ENCODE measurements around the gene TAL1. TPM values are rescaled to one million over a fixed set of nuclear protein-coding genes. Genes with fewer than 3 reads are reported as not detected.
A peak's percentile ranks its signal among the peaks of the same experiment; 100 is the strongest.
"Not testable (repeated sequence)": the region's sequence is repeated elsewhere in the genome, so short reads cannot be mapped to it uniquely, and the experiment has no call there.

TAL1 gene
- 1 to 10 TPM; 1.2 to 7.4 (median 2.9) TPM for total RNA-seq

DNA sequence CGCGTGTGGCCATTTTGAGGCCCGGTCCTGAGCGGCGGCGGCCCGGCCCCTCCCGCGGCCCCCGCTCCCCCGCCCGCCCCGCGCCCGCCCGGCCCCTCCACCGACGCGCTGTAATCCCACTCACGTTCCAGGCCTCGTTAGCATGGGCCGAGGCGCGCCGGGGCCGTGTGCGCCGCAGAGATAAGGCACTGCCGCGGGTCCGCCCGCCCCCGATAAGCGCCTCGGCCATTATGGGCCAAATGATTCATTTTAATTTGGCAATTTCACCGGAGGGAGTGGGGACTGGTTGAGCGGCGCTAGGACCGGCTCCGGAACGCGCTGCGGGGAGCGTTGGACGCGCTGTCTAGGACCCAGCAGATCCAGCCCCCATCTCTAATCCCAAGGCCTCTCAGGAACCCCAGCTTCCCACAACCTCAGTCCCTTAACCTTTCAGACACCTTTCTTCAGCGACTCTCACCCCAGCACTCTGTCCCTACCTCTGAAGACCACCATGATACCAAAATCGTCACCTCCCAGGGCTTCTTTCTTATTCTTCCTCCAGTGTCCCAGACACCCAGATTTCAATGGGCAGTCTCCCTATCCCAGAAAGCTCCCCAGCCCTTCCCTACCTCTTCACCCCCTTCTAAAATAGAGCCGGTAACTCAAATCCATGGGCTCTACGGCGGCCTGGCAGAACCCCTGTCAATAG is at the start of gene TAL1:
TSS of gene TAL1 (minus strand) at position 39 of the 688 bp plus-strand sequence. CDS start 6,337 bp downstream, outside the sequence.
- no peak for TF ChIP-seq POLR2A (IDR thresholded peaks at IDR 0.05)
- TF ChIP-seq, protein P1, sequence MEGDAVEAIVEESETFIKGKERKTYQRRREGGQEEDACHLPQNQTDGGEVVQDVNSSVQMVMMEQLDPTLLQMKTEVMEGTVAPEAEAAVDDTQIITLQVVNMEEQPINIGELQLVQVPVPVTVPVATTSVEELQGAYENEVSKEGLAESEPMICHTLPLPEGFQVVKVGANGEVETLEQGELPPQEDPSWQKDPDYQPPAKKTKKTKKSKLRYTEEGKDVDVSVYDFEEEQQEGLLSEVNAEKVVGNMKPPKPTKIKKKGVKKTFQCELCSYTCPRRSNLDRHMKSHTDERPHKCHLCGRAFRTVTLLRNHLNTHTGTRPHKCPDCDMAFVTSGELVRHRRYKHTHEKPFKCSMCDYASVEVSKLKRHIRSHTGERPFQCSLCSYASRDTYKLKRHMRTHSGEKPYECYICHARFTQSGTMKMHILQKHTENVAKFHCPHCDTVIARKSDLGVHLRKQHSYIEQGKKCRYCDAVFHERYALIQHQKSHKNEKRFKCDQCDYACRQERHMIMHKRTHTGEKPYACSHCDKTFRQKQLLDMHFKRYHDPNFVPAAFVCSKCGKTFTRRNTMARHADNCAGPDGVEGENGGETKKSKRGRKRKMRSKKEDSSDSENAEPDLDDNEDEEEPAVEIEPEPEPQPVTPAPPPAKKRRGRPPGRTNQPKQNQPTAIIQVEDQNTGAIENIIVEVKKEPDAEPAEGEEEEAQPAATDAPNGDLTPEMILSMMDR (IDR thresholded peaks at IDR 0.05): no peak
- Histone ChIP-seq H3K4me3 (peak within 1 kb of the TSS in 3 of 4 donors; percentile 27 to 42 (median 34)), H3K9me3 (no peaks in the 10 kb centered on the region), H3K4me1 (peaks cover 4 to 25% (median 9%) of the 10 kb centered on the region in 4 donors), H3K27me3 (peaks cover 0 to 47% of the 10 kb centered on the region in 2 donors), H3K27ac (peak within 1 kb of the TSS; percentile 38 to 67 (median 52)), H3K36me3 (no peaks in the 10 kb centered on the region)
- no peak for DNase-seq

DNA sequence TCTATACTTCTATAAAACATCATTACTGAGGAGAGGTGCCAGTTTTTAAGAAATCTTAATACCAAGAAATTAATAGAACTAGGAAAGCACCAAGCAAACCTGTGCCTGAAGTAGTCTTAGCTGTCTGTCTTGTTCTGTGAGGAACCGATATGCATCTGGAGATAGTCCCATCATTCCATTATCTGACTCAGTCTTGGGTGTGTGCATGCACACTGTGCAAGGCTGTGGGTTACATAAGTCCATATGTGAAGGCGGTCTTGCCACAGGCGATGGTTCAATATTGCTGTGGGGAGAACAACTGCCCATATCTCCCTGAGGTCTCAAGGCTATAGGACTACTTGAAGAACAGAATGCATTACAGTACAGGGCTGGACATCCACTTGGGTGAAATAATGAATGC is 48.1 kb upstream of the TAL1 start:
- no peaks in the 10 kb centered on the region for H3K9me3 ChIP-seq
- no peak overlapping the region for H3K4me3 ChIP-seq
- no peaks in the 10 kb centered on the region for H3K27me3 ChIP-seq
- TF ChIP-seq, protein P1 (IDR thresholded peaks at IDR 0.05): no peak
- TF ChIP-seq POLR2A (IDR thresholded peaks at IDR 0.05): no peak
- H3K27ac ChIP-seq: no peak overlapping the region
- no peak for DNase-seq
- no peaks in the 10 kb centered on the region for H3K4me1 ChIP-seq
- H3K36me3 ChIP-seq: no peaks in the 10 kb centered on the region

GRCh38 chr1:47276850-47277249 is 44.8 kb upstream of the TAL1 start:
- TF ChIP-seq, protein P1 (IDR thresholded peaks at IDR 0.05): no peak
- no peak for TF ChIP-seq POLR2A (IDR thresholded peaks at IDR 0.05)
- Histone ChIP-seq H3K4me3 (no peak overlapping the region), H3K27ac (no peak overlapping the region), H3K4me1 (no peaks in the 10 kb centered on the region), H3K9me3 (no peaks in the 10 kb centered on the region), H3K36me3 (no peaks in the 10 kb centered on the region), H3K27me3 (no peaks in the 10 kb centered on the region)
- no peak for DNase-seq

DNA sequence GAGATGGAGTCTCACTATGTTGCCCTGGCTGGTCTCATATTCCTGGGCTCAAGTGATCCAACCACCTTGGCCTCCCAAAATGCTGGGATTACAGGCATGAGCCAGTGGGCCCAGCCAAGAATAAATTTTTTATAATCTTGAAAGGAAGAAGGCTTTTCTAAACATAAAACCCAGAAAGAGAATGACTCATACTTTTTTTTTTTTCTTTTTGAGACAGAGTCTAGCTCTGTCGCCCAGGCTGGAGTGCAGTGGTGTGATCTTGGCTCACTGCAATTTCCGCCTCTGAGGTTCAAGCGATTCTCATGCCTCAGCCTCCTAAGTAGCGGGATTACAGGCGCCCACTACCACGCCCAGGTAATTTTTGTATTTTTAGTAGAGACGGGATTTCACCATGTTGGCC is 43.8 kb upstream of the TAL1 start:
- not testable (repeated sequence) for H3K27ac ChIP-seq, DNase-seq, H3K27me3 ChIP-seq, H3K4me3 ChIP-seq, H3K4me1 ChIP-seq, H3K9me3 ChIP-seq, H3K36me3 ChIP-seq

GRCh38 chr1:47265529-47265928 is 33.5 kb upstream of the TAL1 start:
- not testable (repeated sequence) for H3K27ac ChIP-seq, H3K9me3 ChIP-seq, DNase-seq, H3K4me1 ChIP-seq, H3K36me3 ChIP-seq, H3K27me3 ChIP-seq, H3K4me3 ChIP-seq

GRCh38 chr1:47262787-47263413 is 30.9 kb upstream of the TAL1 start:
- Histone ChIP-seq H3K9me3 (no peaks in the 10 kb centered on the region), H3K27me3 (no peaks in the 10 kb centered on the region), H3K4me1 (no peaks in the 10 kb centered on the region), H3K36me3 (no peaks in the 10 kb centered on the region), H3K4me3 (no peak overlapping the region), H3K27ac (no peak overlapping the region)
- DNase-seq: peak in 1 of 3 donors; percentile 66
- TF ChIP-seq, protein P1 (IDR thresholded peaks at IDR 0.05): peak in 4 of 6 experiments; percentile 45 to 81 (median 72)
- no peak for TF ChIP-seq POLR2A (IDR thresholded peaks at IDR 0.05)
